ENCODE data around the gene FBXO40. TPM values are rescaled to one million over a fixed set of nuclear protein-coding genes. Genes with fewer than 3 reads are reported as not detected.

The FBXO40 gene
- total and polyA plus RNA-seq, 2 of the 13 experiments (the other 11 are each of a cell fraction or from before 2014, with no cell fraction given): not detected

- TF ChIP-seq ZNF451 (CRISPR knock-in tag; IDR thresholded peaks at IDR 0.05): peak; percentile 69
- TF ChIP-seq ZSCAN21 (CRISPR knock-in tag; IDR thresholded peaks at IDR 0.05; ENCODE audit: borderline replicate concordance): no peak
- no peak for TF ChIP-seq RORA (CRISPR knock-in tag; IDR thresholded peaks at IDR 0.05)
- TF ChIP-seq ZNF556 (CRISPR knock-in tag; IDR thresholded peaks at IDR 0.05; ENCODE audit: borderline replicate concordance): peak; percentile 50; the same call in 1 of the 2 replicates
- no peak for TF ChIP-seq ZNF577 (CRISPR knock-in tag; IDR thresholded peaks at IDR 0.05; ENCODE audit: borderline replicate concordance, low read depth)
- no peak; the same call in 1 of the 2 replicates for TF ChIP-seq ZNF773 (CRISPR knock-in tag; IDR thresholded peaks at IDR 0.05; ENCODE audit: borderline replicate concordance)
- no peak for TF ChIP-seq ZNF20 (CRISPR knock-in tag; IDR thresholded peaks at IDR 0.05)
- TF ChIP-seq RARA (CRISPR knock-in tag; IDR thresholded peaks at IDR 0.05): no peak
- peak; percentile 86 for TF ChIP-seq KDM2A (CRISPR knock-in tag; IDR thresholded peaks at IDR 0.05; ENCODE audit: borderline replicate concordance, low read depth)
- no peak for TF ChIP-seq THRA (CRISPR knock-in tag; IDR thresholded peaks at IDR 0.05; ENCODE audit: borderline replicate concordance)
- peak; percentile 87 for TF ChIP-seq PHF8 (CRISPR knock-in tag; IDR thresholded peaks at IDR 0.05)
- no peak for TF ChIP-seq MLLT10 (CRISPR knock-in tag; IDR thresholded peaks at IDR 0.05)
- 0 out of 2 replicates have a peak, but pooled peaks have one; percentile 6 for TF ChIP-seq BCL6 (CRISPR knock-in tag; IDR thresholded peaks at IDR 0.05)
- TF ChIP-seq ZKSCAN1 (IDR thresholded peaks at IDR 0.05; ENCODE audit: low read length): no peak
- peak; percentile 79 for TF ChIP-seq ZNF883 (CRISPR knock-in tag; IDR thresholded peaks at IDR 0.05; ENCODE audit: not compliant biosample characterization)
- 0 out of 2 replicates have a peak, but pooled peaks have one; percentile 17 for TF ChIP-seq SRY (CRISPR knock-in tag; IDR thresholded peaks at IDR 0.05)
- TF ChIP-seq NFIC (IDR thresholded peaks at IDR 0.05; ENCODE audit: low read length): no peak
- TF ChIP-seq TCF7 (IDR thresholded peaks at IDR 0.05; ENCODE audit: low read depth): no peak
- TF ChIP-seq ARID3A (IDR thresholded peaks at IDR 0.05; ENCODE audit: low read depth, low read length): peak; percentile 55; the same call in 1 of the 2 replicates
- no peak for TF ChIP-seq ZNF616 (CRISPR knock-in tag; IDR thresholded peaks at IDR 0.05; ENCODE audit: low read depth)
- peak; percentile 99 for TF ChIP-seq SIN3A (IDR thresholded peaks at IDR 0.05; ENCODE audit: borderline replicate concordance, low read depth, low read length)
- peak; percentile 43; the same call in 1 of the 2 replicates for TF ChIP-seq ZNF367 (CRISPR knock-in tag; IDR thresholded peaks at IDR 0.05; ENCODE audit: borderline replicate concordance)
- TF ChIP-seq RFX5 (IDR thresholded peaks at IDR 0.05; ENCODE audit: low read depth, low read length): no peak
- no peak for TF ChIP-seq ZNF101 (CRISPR knock-in tag; IDR thresholded peaks at IDR 0.05; ENCODE audit: borderline replicate concordance, low read depth)
- TF ChIP-seq KMT2B (CRISPR knock-in tag; IDR thresholded peaks at IDR 0.05): peak; percentile 90
- TF ChIP-seq HOXD1 (CRISPR knock-in tag; IDR thresholded peaks at IDR 0.05): 0 out of 2 replicates have a peak, but pooled peaks have one; percentile 66
- TF ChIP-seq ZNF891 (CRISPR knock-in tag; IDR thresholded peaks at IDR 0.05): peak; percentile 19; the same call in 1 of the 2 replicates
- no peak for TF ChIP-seq NONO (IDR thresholded peaks at IDR 0.05)
- TF ChIP-seq NONO (CRISPR knock-in tag; conservative IDR thresholded peaks at IDR 0.05): no peak; the same call in 1 of the 2 replicates
- no peak for TF ChIP-seq SUZ12 (IDR thresholded peaks at IDR 0.05; ENCODE audit: low read depth, low read length)
Measured at GRCh38 chr3:121545574-121546455, 47.4 kb upstream of the FBXO40 start, which contains the start of gene POLQ (continued).

All from HepG2 (cell line).